ENCODE results near the gene ATP6V1C2. TPM values are rescaled to one million over a fixed set of nuclear protein-coding genes. Genes with fewer than 3 reads are reported as not detected.
"Not testable (repeated sequence)": the region's sequence is repeated elsewhere in the genome, so short reads cannot be mapped to it uniquely, and the experiment has no call there.

ATP6V1C2 gene
- total RNA-seq, 4 donors from 2014 or later = 2.3 to 17.3 (median 10.6) TPM

- H3K36me3 ChIP-seq = no peaks in the 10 kb centered on the region
- peaks cover 0 to 49% (median 10%) of the 10 kb centered on the region in 3 donors for H3K4me1 ChIP-seq
- peak; percentile 84 for DNase-seq
- H3K4me3 ChIP-seq = peak within 1 kb of the TSS; percentile 58 to 99 (median 92)
- no peaks in the 10 kb centered on the region for H3K9me3 ChIP-seq
- H3K27ac ChIP-seq = peak within 1 kb of the TSS; percentile 83 to 96 (median 95)
- WGBS, 2 donors = 0% methylated on average over 8 of the region's 98 CpGs; no CpG with 5 or more reads in 1 of the 2 donors
- TF ChIP-seq POLR2A (IDR thresholded peaks at IDR 0.05) (peak in 3 of 4 donors; percentile 47 to 82 (median 63)), CTCF (IDR thresholded peaks at IDR 0.05) (peak in 4 of 6 experiments; percentile 38 to 44 (median 42))
- peaks cover 0 to 5% (median 0%) of the 10 kb centered on the region in 4 donors for H3K27me3 ChIP-seq
- intact Hi-C loops (cut with DNase I) = no loop called here
These were observed 91.1 kb downstream of the ATP6V1C2 start, which contains the start of gene PDIA6 for GRCh38 chr2:10812362-10813162. PDIA6 (minus strand) TSS chr2:10812785; CDS start chr2:10812696, 89 bp downstream.

DNA sequence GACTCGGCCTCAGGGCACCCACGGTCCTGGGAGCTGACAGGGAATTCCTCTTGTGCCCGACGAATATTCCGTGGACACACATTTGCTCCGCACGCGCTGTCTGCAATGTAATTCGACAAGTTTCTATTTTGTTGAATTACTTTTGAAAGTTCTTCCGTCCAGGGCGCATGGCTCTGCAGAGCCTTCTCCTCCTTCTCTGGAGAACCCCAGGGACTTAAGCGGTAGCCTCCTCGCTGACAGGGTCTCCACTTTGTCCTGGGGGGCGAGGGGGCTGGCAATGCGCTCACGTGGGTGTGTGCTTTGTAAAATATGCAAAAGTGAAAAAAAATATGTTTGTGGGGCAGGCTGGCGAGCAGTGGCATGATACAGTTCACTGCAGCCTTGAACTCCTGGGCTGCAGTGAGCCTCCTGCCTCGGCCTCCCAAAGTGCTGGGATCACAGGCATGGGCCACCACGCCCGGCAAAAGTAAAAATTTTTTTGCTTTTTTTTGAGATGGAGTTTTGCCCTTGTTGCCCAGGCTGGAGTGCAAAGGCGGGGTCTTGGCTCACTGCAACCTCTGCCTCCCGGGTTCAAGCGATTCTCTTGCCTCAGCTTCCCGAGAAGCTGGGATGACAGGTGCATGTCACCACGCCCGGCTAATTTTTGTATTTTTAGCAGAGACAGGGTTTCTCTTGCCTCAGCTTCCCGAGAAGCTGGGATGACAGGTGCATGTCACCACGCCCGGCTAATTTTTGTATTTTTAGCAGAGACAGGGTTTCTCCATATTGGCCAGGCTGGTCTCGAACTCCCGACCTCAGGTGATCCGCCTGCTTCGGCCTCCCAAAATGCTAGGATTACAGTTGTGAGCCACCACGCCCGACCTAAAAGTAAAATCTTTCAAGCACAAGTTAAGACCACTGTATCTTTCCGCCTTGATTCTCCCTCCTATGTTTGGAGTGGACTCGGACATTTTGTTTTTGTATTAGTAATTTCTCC is 92.0 kb downstream of the ATP6V1C2 start:
- WGBS, 2 donors = 39 to 56% methylated on average over 25 to 31 of the region's 37 CpGs
- H3K36me3 ChIP-seq; H3K27me3 ChIP-seq; H3K9me3 ChIP-seq; DNase-seq; intact Hi-C loops (cut with DNase I): not testable (repeated sequence)
- Histone ChIP-seq H3K4me3 (peak overlapping the region; percentile 58 to 99 (median 92)), H3K27ac (peak overlapping the region; percentile 83 to 96 (median 95)), H3K4me1 (peaks cover 0 to 40% (median 10%) of the 10 kb centered on the region in 3 donors)

GRCh38 chr2:10814142-10814541 is 92.7 kb downstream of the ATP6V1C2 start:
- peaks cover 0 to 12% (median 0%) of the 10 kb centered on the region in 4 donors for H3K27me3 ChIP-seq
- H3K9me3 ChIP-seq = no peaks in the 10 kb centered on the region
- no peak overlapping the region for H3K4me3 ChIP-seq
- TF ChIP-seq POLR2A (IDR thresholded peaks at IDR 0.05) (no peak), CTCF (IDR thresholded peaks at IDR 0.05) (no peak)
- H3K4me1 ChIP-seq = peaks cover 0 to 33% (median 10%) of the 10 kb centered on the region in 3 donors
- no peak for DNase-seq
- no peaks in the 10 kb centered on the region for H3K36me3 ChIP-seq
- WGBS, 2 donors = 52 to 68% methylated on average over 4 to 7 of the region's 10 CpGs
- intact Hi-C loops (cut with DNase I) = no loop called here
- H3K27ac ChIP-seq = no peak overlapping the region

GRCh38 chr2:10814571-10815331 is 93.3 kb downstream of the ATP6V1C2 start:
- DNase-seq = no peak
- WGBS, 2 donors = 58 to 69% methylated on average over 10 to 15 of the region's 16 CpGs
- Histone ChIP-seq H3K4me3 (no peak overlapping the region), H3K27me3 (peaks cover 0 to 18% (median 0%) of the 10 kb centered on the region in 4 donors), H3K36me3 (no peaks in the 10 kb centered on the region), H3K27ac (no peak overlapping the region), H3K4me1 (peaks cover 0 to 27% (median 10%) of the 10 kb centered on the region in 3 donors), H3K9me3 (no peaks in the 10 kb centered on the region)
- intact Hi-C loops (cut with DNase I) = no loop called here
- TF ChIP-seq POLR2A (IDR thresholded peaks at IDR 0.05) (no peak), CTCF (IDR thresholded peaks at IDR 0.05) (no peak)

- no peak overlapping the region for H3K27ac ChIP-seq
- TF ChIP-seq POLR2A (IDR thresholded peaks at IDR 0.05) = no peak
- TF ChIP-seq CTCF (IDR thresholded peaks at IDR 0.05) = peak in 2 of 6 experiments; percentile 14 to 26
- no peaks in the 10 kb centered on the region for H3K9me3 ChIP-seq
- no peak for DNase-seq
- H3K27me3 ChIP-seq = peaks cover 0 to 34% (median 0%) of the 10 kb centered on the region in 4 donors
- H3K4me3 ChIP-seq = no peak overlapping the region
- intact Hi-C loops (cut with DNase I) = no loop called here
- H3K4me1 ChIP-seq = peaks cover 0 to 6% (median 0%) of the 10 kb centered on the region in 3 donors
- no peaks in the 10 kb centered on the region for H3K36me3 ChIP-seq
- WGBS, 2 donors = 40 to 62% methylated on average over 3 of the region's 5 CpGs
These were observed 96.0 kb downstream of the ATP6V1C2 start for GRCh38 chr2:10817413-10817812.

DNA sequence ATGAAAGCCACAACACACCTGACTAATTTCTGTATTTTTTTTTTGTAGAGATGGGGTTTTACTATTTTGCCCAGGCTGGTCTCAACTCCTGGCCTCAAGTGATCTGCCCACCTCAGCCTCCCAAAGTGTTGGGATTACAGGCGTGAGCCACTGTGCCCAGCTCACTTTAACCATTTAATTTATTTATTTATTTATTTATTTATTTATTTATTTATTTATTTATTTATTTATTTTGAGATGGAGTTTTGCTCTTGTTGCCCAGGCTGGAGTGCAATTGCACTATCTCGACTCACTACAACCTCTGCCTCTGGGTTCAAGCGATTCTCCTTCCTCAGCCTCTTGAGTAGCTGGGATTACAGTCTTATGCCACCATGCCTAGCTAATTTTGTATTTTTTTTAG is 96.9 kb downstream of the ATP6V1C2 start:
- H3K4me3 ChIP-seq; H3K36me3 ChIP-seq; intact Hi-C loops (cut with DNase I); DNase-seq; H3K27ac ChIP-seq; H3K4me1 ChIP-seq; H3K9me3 ChIP-seq: not testable (repeated sequence)
- WGBS, 2 donors = 93 to 100% methylated on average over 3 of the region's 3 CpGs
- H3K27me3 ChIP-seq = peaks cover 0 to 34% (median 0%) of the 10 kb centered on the region in 4 donors
